Gastroesophageal sphincter (tissue), 3 donors: ENCODE measurements around the gene TMEM175.

Experiments used
- EP300 ChIP-seq: sonication (generic); formaldehyde crosslinking; IDR thresholded peaks from one replicate; pipeline ENCODE4 v1.6.1; 2017; ENCODE audit warnings: antibody characterized with exemption, mild to moderate bottlenecking
- POLR2A ChIP-seq, 2 donors: fragments of 450-650 bp; IDR thresholded peaks; one replicate each; pipeline ENCODE4 v1.6.1; 2017; ENCODE audit warnings: antibody characterized with exemption in 2 of 2, mild to moderate bottlenecking in 2 of 2, moderate library complexity in 1 of 2
- POLR2AphosphoS5 ChIP-seq: sonication (generic); formaldehyde crosslinking; IDR thresholded peaks from one replicate; pipeline ENCODE4 v1.6.1; 2017; ENCODE audit warnings: antibody characterized with exemption
- TF ChIP-seq, protein P1 (sequence below), 4 experiments: fragments of 200-600 bp in 2 of 4; fragments of 450-650 bp in 2 of 4; sonication (generic) in 1 of 4; IDR thresholded peaks; one replicate each; pipeline ENCODE4 v1.5.1; 2017 to 2019; ENCODE audit warnings: antibody characterized with exemption in 4 of 4, mild to moderate bottlenecking in 2 of 4, moderate library complexity in 2 of 4

DNA sequence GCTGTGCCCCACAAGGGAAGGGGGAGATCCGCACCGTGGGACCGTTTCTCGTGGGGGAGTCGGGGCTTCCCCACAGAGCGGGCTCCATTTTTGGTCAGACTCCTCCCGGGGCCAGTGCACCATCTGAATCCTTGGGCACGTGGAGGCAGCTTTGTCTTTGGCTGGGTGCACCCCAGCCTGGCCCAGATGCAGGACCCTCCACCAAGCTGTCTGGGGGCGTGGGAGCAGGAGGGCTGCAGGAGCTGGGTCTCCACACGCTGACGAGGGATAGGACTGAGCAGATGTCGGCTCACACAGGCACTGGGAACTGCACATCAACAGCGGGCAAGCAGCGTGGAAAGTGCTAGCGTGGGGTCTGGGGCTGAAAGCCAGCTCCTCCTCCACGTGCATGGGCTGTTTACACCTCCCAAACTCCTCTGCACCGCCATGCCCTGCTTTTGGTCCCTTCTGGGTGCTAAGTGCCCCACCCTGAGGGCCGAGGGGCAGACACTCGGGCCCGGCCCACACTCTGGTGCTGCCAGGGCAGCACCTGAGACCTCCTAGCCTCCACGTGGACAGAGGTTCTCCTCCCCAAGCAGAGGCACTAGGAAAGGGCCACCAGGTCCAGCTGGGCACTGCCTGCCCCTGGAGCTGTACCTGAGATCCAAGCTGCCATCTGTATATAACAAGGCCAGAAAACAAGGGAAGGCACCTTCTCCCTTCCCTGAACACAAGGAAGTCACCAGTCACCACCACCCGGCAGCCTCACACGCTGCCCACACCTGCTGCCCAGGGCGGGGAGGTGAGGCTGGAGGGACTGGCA is 27.3 kb downstream of the TMEM175 start:
- TF ChIP-seq, protein P1, sequence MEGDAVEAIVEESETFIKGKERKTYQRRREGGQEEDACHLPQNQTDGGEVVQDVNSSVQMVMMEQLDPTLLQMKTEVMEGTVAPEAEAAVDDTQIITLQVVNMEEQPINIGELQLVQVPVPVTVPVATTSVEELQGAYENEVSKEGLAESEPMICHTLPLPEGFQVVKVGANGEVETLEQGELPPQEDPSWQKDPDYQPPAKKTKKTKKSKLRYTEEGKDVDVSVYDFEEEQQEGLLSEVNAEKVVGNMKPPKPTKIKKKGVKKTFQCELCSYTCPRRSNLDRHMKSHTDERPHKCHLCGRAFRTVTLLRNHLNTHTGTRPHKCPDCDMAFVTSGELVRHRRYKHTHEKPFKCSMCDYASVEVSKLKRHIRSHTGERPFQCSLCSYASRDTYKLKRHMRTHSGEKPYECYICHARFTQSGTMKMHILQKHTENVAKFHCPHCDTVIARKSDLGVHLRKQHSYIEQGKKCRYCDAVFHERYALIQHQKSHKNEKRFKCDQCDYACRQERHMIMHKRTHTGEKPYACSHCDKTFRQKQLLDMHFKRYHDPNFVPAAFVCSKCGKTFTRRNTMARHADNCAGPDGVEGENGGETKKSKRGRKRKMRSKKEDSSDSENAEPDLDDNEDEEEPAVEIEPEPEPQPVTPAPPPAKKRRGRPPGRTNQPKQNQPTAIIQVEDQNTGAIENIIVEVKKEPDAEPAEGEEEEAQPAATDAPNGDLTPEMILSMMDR (IDR thresholded peaks at IDR 0.05), result no peak
- TF ChIP-seq EP300 (no peak), POLR2AphosphoS5 (no peak), POLR2A (IDR thresholded peaks at IDR 0.05) (no peak)
